Esophagus squamous epithelium (tissue), 4 donors: ENCODE measurements around the gene ASCL2.

Experiments
- POLR2A ChIP-seq, 4 donors: fragments of 450-650 bp; IDR thresholded peaks; one replicate each; pipeline ENCODE4 v1.6.1; 2017; ENCODE audit warnings: antibody characterized with exemption in 4 of 4, mild to moderate bottlenecking in 4 of 4, moderate library complexity in 3 of 4
- TF ChIP-seq, protein P1 (sequence below), 6 experiments: fragments of 450-650 bp in 4 of 6; fragments of 200-600 bp in 2 of 6; sonication (generic) in 2 of 6; IDR thresholded peaks; one replicate each; pipeline ENCODE4 v1.5.1; 2016 to 2019; ENCODE audit warnings: antibody characterized with exemption in 6 of 6, mild to moderate bottlenecking in 4 of 6, moderate library complexity in 4 of 6

DNA sequence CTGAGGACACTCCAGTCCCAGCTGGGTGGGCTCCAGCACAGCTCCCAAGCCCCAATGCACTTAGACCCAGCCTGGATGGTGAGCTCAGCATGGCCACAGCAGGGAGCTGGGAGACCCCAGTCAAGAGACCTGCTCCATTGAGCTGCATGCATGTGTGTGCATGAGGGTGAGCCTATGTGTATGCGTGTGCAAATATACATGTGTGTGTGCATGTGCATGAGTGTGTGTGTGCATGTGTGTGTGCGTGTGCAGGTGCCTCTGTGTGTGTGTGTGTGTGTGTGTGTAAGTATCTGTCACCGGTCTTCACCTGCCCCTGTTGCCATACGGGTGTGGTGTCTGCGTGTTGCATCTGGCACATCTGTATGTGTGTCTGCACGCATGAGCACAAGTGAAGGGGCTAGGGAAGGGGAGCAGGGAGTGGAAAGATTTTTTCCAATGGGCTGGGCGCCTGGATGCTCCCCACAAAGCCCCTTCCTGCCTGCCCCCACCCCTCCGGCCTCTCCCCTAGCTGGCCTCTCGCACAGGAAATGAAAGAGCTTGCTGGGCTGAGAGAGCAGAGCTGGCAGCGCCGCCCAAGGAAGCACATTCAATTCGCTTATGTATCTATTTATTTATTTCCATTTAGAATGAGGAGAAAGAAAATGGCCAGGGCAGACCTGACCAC, 35.5 kb upstream of the ASCL2 start:
- TF ChIP-seq, protein P1, sequence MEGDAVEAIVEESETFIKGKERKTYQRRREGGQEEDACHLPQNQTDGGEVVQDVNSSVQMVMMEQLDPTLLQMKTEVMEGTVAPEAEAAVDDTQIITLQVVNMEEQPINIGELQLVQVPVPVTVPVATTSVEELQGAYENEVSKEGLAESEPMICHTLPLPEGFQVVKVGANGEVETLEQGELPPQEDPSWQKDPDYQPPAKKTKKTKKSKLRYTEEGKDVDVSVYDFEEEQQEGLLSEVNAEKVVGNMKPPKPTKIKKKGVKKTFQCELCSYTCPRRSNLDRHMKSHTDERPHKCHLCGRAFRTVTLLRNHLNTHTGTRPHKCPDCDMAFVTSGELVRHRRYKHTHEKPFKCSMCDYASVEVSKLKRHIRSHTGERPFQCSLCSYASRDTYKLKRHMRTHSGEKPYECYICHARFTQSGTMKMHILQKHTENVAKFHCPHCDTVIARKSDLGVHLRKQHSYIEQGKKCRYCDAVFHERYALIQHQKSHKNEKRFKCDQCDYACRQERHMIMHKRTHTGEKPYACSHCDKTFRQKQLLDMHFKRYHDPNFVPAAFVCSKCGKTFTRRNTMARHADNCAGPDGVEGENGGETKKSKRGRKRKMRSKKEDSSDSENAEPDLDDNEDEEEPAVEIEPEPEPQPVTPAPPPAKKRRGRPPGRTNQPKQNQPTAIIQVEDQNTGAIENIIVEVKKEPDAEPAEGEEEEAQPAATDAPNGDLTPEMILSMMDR (IDR thresholded peaks at IDR 0.05), result no peak
- no peak for TF ChIP-seq POLR2A (IDR thresholded peaks at IDR 0.05)
